Glomerular visceral epithelial cell (primary cell): ENCODE measurements around the gene JARID2.

ENCODE experiments used
- DNase-seq: peaks from one replicate; pipeline ENCODE4 v3.0.0-alpha.2; 2016; ENCODE audit errors: extremely low spot score

The JARID2 gene

DNA sequence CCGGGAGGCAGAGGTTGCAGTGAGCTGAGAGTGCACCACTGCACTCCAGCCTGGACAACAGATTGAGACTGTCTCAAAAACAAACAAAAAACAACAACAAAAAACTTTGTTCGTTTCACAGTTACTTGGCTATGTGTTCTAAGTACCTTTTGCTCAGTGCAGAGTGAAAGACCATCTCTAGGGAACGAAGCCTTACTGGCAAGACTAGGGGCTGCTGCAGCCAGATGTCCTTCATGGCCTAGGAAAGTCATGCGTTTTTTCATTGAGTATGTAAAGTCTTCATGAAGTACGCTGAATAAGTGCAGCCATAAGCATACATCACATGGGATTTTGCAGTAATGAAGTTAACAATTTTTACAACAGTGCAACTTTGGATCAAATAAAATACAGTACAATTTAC, 111.1 kb downstream of the JARID2 start:
- no peak for DNase-seq

DNA sequence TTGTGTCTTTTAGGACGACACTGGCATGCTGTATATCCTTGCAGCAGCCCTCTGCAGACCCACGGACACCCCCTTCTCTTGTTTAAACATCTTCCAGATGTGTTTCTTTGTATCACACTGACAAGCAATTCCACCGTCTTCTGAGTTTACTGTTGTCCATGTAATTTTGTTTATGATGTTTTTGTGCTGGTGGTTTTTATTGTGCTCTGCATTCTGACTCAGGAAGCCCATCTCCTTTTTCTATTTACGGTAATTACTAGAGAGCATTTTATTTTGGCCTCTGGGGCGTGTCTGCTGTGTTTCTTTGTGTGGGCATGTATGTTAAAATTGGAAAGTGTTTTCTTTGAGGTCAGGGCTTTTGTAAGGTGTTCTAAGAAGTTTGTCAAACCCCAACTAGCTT, 111.9 kb downstream of the JARID2 start:
- DNase-seq: no peak

DNA sequence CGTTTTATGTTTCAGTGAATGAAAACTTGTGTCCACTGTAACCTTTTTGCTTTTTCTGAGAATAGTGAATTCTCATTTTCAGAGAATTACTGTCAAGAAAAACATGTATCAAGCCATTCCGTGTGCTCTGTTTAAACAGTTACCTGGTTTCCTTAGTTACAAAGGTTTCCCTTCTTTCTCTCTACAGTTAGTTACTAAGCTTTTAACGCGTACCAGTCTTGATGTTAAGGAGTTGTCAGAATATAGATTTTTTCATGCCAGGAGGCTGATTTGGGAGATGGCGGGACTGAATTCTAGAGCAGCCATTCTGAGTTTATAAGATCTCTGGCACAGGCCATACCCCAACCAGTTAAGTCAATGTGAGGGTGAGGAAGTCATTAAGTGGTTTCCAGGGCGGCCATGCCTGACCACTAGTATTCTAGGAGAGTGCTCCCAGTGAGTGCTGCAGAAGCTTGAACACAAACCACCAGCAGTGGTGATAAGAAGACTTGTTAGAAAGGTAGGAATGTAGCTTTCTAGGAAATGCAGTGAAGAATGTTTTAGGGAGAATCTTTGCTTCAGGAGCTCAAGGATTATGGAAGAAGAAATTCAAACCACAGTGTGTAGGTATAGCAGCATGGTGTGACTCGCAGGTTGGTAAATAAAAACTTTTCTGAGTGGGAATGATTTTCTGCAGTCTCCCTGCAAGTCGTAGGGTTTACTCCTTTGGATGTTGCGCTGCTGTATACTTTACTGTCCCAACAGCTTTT, 112.9 kb downstream of the JARID2 start:
- peak; percentile 86 for DNase-seq

DNA sequence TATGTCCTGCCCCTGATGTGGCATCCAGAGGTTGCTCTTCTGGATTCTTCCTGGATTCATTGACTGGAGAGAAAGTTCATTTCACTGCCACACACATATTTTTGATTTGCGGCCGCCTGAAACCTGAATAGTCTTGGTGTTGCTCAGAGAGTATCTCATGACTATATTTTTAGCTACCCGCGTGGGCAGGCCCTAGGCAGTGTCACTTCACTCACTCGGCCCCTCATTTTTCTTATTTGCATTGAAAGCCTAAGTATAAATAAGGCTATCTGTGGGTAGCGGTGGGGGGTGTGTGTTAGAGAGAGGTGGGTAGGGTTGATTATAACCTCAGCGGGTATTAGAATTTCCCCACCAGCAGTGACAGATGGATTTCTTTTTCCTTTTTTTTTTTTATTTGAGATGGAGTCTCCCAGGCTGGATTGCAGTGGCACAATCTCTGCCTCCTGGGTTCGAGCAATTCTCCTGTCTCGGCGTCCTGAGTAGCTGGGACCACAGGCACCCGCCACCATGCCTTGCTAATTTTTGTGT, 113.5 kb downstream of the JARID2 start:
- no peak for DNase-seq

DNA sequence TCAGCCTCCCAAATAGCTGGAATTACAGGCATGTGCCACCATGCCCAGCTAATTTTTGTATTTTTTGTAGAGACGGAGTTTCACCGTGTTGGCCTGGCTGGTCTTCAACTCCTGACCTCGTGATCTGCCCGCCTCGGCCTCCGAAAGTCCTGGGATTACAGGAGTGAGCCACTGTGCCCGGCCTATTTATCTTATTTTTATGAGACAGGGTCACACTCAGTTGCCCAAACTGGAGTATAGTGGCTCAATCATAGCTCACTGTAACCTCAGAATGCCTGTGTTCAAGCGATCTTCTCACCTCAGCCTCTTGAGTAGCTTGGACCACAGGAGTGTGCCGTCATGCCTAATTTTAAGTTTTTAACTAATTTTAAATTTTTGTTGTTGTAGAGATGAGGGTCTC, 114.4 kb downstream of the JARID2 start:
- no peak for DNase-seq

DNA sequence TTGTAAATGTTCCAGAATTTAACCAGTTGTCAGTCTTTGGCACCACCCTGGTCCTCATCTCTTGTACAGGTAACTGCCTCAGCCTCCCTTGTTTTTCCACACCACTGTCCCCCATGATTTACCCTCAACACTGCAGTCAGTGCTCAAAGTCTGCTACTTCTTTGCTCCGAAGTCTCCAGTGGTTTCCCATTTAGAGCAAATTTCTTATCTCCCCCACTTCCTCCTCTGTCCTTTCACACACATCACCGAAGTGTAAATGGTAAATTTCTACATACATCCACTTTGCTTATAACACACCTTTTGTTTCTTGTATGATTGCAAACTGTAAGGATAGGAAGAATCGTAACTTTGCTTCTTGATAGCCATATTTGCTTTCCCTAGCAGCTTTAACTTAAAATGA, 115.3 kb downstream of the JARID2 start:
- no peak for DNase-seq

DNA sequence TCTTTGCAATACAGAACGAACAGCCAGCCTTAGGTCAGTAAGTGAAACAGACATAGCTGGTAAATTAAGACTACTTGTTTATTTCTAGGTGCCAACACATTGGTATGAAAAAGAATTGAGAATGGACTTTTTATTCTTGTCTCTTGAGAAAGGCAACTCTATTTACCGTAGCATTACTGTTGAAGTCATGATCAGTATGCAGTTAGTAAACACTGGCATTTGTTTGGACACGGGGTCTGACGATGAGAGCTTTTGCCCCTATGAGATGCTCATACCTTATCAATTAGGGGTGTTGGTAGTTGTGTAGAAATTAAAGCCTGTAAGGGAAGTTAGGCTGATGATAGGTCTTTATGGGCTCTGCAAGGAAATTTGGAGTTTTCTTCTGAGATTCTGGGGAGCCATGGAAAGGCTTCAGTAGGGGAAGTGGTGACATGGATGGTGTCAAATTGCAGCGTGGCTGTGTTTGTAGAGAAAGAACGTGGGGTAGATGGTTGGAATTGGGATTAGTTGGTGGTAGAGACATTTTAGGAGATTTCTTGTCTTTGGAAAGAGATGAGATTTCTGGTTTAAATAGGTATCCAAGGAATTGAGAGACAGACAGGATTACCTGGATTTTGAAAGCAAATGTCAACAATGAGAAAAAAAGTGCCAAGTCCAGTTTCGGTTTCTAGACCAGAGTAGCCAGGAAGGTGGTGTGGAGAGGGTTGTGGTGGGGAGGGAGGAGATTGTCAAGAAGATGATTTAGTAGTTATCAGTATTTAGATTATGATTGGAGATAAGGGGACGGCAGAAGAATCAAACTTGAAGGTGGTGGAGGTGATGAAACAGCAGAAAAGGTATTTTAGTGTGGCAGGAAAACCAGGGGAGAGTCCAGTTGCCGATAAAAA, 116.6 kb downstream of the JARID2 start:
- no peak for DNase-seq

DNA sequence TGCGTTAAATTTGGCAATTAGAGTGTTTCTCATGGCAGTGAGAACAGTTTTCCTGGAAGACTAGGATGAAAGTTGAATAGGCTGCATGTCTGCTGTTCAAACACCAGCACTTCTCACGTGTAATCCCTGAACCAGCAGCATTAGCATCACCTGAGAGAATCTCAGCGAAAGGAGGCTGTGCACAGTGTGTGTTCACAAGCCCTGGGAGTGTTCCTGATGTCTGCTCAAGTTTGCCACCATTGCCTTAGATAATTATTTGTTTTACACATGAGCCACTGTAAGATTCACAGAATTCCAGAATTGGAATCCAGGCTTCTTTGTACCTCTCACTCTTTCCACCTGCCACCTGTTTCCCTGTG, 117.3 kb downstream of the JARID2 start:
- no peak for DNase-seq

DNA sequence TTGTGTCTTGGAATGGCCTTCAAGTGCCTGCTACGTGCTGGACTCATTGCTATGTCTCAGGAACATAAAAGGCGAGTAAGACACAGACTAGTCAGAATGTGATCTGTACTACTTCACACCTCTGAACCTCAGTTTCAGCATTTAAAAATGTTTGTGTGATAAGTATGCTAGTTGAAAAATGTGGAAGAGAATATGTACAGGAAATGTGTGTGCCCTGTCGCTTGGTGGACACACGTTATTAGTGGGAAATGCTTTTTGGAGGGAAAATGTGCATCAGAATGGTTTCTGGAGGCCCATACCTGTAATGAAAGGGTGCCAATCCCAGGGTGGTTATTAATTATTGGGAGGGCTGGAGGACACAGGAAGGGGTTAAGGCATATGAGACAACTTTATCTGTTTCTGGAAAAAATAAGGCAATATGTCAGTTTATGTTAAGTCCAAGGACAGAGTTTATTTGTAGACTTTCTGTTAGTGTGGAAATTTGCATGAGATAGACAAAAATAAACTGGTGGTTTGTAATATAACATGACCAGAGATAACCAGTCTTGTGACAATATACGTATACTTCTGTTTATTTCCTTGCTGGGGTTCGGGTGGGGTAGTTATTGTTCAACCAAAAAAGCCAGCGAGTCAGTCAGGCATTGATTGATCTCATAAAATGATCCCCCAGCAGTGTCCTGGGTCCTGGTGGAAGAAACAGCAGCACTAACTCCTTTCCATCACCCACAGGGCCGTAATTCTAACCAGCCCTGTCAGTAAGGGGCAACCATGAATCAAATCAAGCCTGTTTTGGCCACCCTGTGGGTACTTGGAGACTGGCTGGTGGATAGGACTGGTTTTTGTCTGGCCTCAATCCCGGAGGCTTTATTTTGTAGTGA, 117.9 kb downstream of the JARID2 start:
- DNase-seq: peak; percentile 21

DNA sequence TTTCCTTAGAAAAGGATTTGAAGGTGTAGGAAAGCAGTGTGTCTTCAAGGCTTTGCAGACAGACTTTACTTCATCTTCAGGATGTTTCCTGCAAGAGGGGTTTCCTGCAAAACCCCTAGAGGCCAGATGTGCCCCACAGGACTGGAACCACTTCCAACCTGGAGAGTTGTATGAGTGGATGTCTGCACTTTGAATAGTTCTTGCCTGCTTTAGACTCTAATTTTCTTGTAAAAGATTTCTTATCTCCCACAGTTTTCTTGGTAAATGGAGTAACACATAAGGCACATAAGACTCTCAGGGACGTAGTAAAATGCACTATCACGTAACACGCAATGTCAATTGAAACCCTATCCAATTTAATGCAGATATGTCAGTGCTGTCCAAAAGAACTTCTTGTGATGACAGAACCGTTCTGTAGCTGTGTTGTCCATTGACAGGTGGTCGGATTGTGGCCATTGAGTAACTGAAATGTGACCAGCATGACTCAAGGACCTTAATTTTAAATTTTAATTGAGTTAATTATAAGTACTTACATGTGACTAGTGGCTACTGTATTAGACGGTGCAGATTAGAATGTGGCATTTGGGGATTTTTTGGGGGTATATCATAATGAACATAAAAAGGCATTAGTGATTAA, 118.7 kb downstream of the JARID2 start:
- DNase-seq: no peak

DNA sequence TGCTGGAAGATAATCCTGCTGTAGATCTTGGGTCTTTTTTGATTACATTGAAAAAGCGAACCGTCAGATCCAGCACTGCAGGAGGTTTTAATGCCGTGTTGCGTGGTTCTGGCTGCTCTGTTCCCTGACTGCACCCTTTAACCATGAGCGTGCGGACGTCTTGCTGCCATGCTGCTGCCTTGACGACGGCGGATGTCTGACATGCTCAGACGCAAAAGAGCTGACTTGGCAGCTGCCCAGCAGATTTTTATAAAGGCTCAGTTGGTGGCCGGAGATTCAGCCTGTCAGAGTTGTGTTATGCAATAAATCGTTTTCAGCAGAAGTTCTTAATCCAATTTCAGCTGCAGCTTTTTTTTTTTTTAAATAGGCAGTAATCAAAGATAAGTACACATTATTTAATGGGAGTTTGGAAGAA, 119.4 kb downstream of the JARID2 start:
- DNase-seq: no peak

DNA sequence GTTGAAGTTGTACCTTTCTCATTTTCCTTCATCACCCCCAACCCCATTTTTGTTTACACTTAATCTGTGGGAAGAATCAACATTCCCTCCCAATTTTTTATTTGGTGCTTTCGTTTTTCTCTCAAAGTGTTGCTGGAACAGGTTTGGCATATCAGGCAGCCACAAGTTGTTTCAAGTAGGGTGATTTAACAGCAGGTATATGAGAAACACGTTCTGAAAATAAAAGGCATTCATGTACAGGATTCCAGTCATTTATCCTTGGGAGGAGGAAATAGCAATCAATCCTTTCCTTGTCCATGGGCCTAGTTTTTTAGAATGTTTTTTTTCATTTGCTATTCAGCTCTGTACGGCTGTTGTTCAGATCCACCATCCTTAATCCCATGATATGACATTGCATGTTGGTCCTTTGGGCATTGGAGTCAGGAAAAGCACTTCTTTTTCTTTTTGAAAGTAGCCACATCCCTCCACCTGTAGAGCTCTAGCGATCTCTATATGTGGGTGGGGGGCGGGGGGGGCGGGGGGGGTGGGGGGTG, 120.2 kb downstream of the JARID2 start:
- DNase-seq: no peak

DNA sequence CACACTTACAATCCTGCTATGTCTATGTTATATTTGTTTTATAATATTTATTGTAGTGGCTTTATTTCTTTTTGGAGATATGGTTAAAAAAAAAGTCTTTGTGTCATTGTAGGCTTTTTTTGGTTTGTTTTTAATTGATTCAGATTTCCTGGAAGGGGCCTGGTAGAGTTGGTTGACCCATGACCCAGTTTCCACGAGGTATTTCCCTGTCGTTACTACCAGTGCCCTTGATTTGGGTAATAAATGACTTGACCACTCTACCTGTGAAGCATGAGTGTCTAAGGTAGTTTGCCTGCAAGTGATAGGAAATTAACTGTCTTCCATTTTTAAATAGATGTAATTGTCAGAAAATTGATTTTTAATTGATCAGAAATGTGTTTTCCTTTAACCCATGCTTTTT, 121.0 kb downstream of the JARID2 start:
- no peak for DNase-seq

DNA sequence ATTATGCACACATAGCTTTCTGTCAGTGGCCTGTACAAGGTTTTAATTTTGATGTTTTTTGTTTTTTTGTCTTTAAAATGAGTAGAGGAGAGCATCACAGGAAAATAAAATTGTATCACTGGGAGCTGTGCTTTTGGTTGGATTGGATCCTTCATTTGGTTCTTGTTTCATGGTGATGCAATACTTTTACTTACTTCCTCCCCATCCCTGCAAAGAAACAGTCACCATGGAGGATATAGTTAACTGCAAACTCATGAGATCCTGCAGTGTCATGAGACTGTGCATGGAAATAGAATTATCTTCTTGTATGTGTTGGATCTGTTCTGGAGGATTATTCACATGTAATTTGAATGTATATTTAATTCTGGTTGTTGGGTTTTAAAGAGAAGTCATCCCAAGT, 122.3 kb downstream of the JARID2 start:
- no peak for DNase-seq

DNA sequence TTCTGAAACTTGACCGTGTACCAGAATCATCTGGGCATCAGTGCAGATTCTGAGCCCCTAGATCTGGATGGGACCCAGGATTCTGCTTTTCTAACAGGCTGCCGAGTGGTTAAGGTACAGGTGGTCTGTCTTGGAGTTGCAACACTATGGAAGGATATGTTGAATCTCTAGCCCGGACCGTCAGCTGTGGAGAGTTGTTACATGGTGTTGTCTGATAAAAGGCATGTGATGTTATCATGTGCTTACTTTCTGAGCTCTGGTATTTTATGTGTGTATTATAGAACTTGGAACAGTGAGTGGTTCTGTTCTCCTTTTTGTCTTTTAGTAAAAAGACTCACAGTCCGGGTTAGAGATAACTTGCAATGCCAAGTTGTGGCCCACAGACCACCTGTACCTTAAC, 123.0 kb downstream of the JARID2 start:
- DNase-seq: no peak

DNA sequence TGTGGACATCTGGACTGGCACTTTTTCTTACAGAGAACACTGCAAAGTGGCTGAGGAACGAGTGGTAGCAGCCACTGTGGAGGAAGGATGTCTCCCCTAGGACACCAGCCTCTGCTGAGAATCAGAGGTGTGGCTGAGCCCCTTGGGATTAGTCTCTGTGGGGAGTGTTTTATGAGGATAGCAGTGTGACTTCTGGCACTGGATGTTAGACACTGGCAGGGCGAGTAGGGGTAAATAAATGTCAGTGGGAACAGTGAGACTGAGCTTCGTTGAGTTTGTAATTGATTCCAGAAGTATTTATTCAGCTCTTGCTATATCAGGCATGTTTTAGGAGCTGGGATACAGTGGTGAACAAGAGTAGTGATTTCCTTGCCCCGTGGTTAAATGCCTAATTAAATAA, 124.0 kb downstream of the JARID2 start:
- no peak for DNase-seq

DNA sequence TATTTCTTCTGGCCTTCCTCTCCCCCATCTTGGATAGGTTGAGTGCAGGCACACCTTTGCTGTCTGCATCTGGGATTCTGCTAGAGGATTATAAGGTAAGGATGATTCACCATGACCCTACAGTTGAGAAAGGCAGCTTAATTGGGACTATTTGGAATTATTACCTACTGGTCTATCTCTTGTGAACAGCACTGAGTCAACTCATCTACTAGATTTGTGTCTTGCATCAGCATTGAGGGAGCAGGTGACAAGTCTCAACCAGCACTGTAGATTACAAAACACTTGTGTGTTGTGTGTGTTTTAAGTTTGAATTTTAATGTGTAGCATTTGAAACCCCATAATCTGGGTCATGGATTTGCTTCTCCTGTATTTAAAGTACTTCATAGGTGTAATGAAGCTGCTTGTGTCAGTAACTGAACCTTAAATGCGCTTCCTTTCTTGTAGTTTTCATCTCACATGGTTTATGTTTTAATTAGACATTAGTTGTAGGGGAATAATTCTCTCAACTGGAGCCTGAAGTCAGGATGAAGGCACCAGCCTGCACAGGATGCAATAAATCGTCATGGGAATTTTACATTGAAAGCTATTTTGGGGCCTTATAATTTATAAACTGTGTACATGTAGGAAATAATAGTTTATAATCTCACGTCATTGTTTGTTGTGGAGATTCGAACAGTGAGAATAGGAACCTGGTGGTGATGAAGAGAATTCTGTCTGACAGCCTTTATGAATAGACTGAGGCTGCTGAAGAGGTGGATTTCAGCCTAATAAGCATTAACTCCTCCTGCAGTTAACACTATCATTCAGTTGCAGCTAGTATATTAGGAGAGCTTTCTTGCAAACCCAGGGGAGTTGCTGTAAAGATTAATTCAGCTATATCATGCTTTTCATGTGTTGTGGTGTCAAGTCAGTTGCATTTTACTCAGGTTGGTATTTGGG, 125.1 kb downstream of the JARID2 start:
- no peak for DNase-seq

DNA sequence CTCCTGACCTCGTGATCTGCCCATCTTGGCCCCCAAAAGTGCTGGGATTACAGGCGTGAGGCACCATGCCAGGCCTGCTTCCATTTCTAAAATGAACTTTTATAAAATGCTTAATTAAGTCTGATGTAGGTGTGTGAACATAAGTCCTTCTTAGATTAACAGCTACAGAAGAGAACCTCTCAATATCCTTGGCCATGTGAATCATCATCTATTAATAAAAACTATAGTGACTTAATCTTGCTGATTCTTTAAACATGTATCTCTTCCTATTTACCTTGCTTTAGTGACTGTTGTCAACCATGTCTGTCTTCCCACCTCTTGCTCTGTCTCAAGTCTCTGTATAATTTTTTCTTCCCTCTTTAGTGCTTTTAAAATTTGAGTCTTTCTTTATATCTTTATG, 127.1 kb downstream of the JARID2 start:
- DNase-seq: no peak

DNA sequence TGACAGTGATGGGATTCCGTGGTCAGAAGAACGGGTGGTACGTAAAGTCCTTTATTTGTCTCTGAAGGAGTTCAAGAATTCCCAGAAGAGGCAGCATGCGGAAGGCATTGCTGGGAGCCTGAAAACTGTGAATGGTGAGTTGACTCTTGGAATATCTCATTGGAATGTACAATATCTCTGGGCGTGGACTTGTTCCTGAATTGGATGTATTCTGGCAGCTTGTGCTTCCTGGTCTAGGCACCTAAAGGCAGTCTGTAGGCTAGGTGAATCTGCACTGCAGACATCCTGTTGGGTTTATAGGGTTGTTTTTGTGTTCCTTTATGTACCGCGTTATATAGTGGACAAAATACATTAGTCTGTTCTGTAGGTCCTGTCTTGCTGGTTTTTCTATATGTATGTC, 128.2 kb downstream of the JARID2 start:
- no peak for DNase-seq

DNA sequence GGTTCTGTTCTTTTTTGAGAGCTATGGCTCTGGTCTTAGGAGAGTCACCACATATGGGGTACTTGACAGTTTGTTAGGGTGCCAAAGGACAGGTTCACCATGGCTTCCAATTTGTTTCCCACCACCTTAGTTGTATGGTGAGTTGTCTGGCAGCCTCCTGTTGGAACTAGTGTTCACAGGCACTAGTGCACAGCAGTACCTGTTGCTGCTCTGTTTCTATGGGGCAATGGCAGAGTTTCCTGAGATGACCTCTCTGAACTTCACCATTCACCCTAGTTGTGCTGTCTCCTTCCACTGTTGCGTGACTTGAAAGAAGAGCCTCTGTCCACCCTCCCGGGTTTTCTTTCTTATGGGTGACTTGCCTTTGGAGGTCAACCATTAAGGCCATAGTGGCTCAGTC, 129.1 kb downstream of the JARID2 start:
- no peak for DNase-seq
